Skeletal muscle tissue (tissue), 4 donors: ENCODE results near the gene DLGAP4. TPM values are rescaled to one million over a fixed set of nuclear protein-coding genes. Genes with fewer than 3 reads are reported as not detected.

Experiments used
- H3K27ac ChIP-seq: one replicate; pipeline ENCODE4 v1.7.0; 2013; ENCODE audit warnings: mild to moderate bottlenecking, low read depth, low read length, inconsistent platforms
- H3K27me3 ChIP-seq, 3 donors: one replicate each; pipeline ENCODE4 v1.7.0; 2013; ENCODE audit warnings: low read length in 3 of 3; ENCODE audit not compliant: control insufficient read depth in 3 of 3, insufficient read depth in 3 of 3
- H3K36me3 ChIP-seq, 3 donors: one replicate each; pipeline ENCODE4 v1.7.0; 2013; ENCODE audit warnings: low read length in 3 of 3; ENCODE audit not compliant: control insufficient read depth in 3 of 3, insufficient read depth in 3 of 3
- H3K4me1 ChIP-seq, 3 donors: one replicate each; pipeline ENCODE4 v1.7.0; 2013; ENCODE audit warnings: low read length in 3 of 3, mild to moderate bottlenecking in 3 of 3; ENCODE audit not compliant: control insufficient read depth in 3 of 3, insufficient read depth in 3 of 3
- H3K4me3 ChIP-seq, 3 donors: one replicate each; pipeline ENCODE4 v1.7.0; 2013; ENCODE audit warnings: low read length in 3 of 3
- H3K9ac ChIP-seq, 3 donors: one replicate each; pipeline ENCODE4 v1.7.0; 2013; ENCODE audit warnings: low read length in 3 of 3, mild to moderate bottlenecking in 3 of 3, moderate library complexity in 2 of 3, low read depth in 1 of 3
- H3K9me3 ChIP-seq, 3 donors: one replicate each; pipeline ENCODE4 v1.7.0; 2013; ENCODE audit warnings: low read length in 3 of 3; ENCODE audit not compliant: control insufficient read depth in 3 of 3
- total RNA-seq: library from RNA; depleted of rRNA; stranded (reverse); fragments of >200 nt; gene quantifications from one replicate; pipeline ENCODE4 v1.2.3, GENCODE V29; 2014
- donor health status: Osteomylitis.

Gene DLGAP4
- total RNA-seq, 1 donor from 2014 or later = 6.8 TPM

- Histone ChIP-seq H3K9ac (no peak overlapping the region), H3K36me3 (no peaks in the 10 kb centered on the region), H3K4me3 (no peak overlapping the region), H3K4me1 (no peaks in the 10 kb centered on the region), H3K27ac (no peak overlapping the region), H3K9me3 (no peaks in the 10 kb centered on the region), H3K27me3 (peaks cover 2 to 22% (median 18%) of the 10 kb centered on the region in 3 donors)
Observed at GRCh38 chr20:36353740-36354139, 47.6 kb downstream of the DLGAP4 start.

GRCh38 chr20:36355469-36356171 is 49.5 kb downstream of the DLGAP4 start:
- H3K9ac ChIP-seq = no peak overlapping the region
- no peaks in the 10 kb centered on the region for H3K4me1 ChIP-seq
- no peak overlapping the region for H3K27ac ChIP-seq
- no peaks in the 10 kb centered on the region for H3K36me3 ChIP-seq
- H3K9me3 ChIP-seq = no peaks in the 10 kb centered on the region
- H3K4me3 ChIP-seq = no peak overlapping the region
- peaks cover 5 to 31% (median 23%) of the 10 kb centered on the region in 3 donors for H3K27me3 ChIP-seq

- Histone ChIP-seq H3K4me3 (no peak overlapping the region), H3K27ac (no peak overlapping the region), H3K27me3 (peaks cover 5 to 31% (median 18%) of the 10 kb centered on the region in 3 donors), H3K36me3 (no peaks in the 10 kb centered on the region), H3K9me3 (no peaks in the 10 kb centered on the region), H3K9ac (no peak overlapping the region), H3K4me1 (no peaks in the 10 kb centered on the region)
Observed at GRCh38 chr20:36359668-36360406, 53.7 kb downstream of the DLGAP4 start.

GRCh38 chr20:36360429-36360828 is 54.3 kb downstream of the DLGAP4 start:
- Histone ChIP-seq H3K4me1 (no peaks in the 10 kb centered on the region), H3K9ac (no peak overlapping the region), H3K27me3 (peaks cover 5 to 29% (median 21%) of the 10 kb centered on the region in 3 donors)

GRCh38 chr20:36361406-36361805 is 55.3 kb downstream of the DLGAP4 start:
- no peak overlapping the region for H3K9ac ChIP-seq
- H3K36me3 ChIP-seq = no peaks in the 10 kb centered on the region

More at GRCh38 chr20:36360429-36360828, 54.3 kb downstream of the DLGAP4 start:
- no peaks in the 10 kb centered on the region for H3K36me3 ChIP-seq
- no peak overlapping the region for H3K4me3 ChIP-seq
- H3K9me3 ChIP-seq = no peaks in the 10 kb centered on the region
- no peak overlapping the region for H3K27ac ChIP-seq

GRCh38 chr20:36362261-36362660 is 56.1 kb downstream of the DLGAP4 start:
- Histone ChIP-seq H3K9me3 (no peaks in the 10 kb centered on the region), H3K27ac (no peak overlapping the region), H3K27me3 (peaks cover 3 to 20% (median 19%) of the 10 kb centered on the region in 3 donors), H3K4me1 (no peaks in the 10 kb centered on the region), H3K36me3 (no peaks in the 10 kb centered on the region), H3K9ac (no peak overlapping the region), H3K4me3 (no peak overlapping the region)

More at GRCh38 chr20:36361406-36361805, 55.3 kb downstream of the DLGAP4 start:
- peaks cover 3 to 23% (median 21%) of the 10 kb centered on the region in 3 donors for H3K27me3 ChIP-seq
- no peaks in the 10 kb centered on the region for H3K4me1 ChIP-seq
- no peak overlapping the region for H3K4me3 ChIP-seq
- no peak overlapping the region for H3K27ac ChIP-seq
- H3K9me3 ChIP-seq = no peaks in the 10 kb centered on the region

- no peak overlapping the region for H3K27ac ChIP-seq
- H3K36me3 ChIP-seq = no peaks in the 10 kb centered on the region
- no peaks in the 10 kb centered on the region for H3K4me1 ChIP-seq
- peaks cover 3 to 23% (median 23%) of the 10 kb centered on the region in 3 donors for H3K27me3 ChIP-seq
- H3K9ac ChIP-seq = no peak overlapping the region
- H3K4me3 ChIP-seq = no peak overlapping the region
- H3K9me3 ChIP-seq = no peaks in the 10 kb centered on the region
Observed at GRCh38 chr20:36362978-36363713, 57.0 kb downstream of the DLGAP4 start.

GRCh38 chr20:36364506-36364905 is 58.4 kb downstream of the DLGAP4 start:
- peaks cover 1 to 28% (median 23%) of the 10 kb centered on the region in 3 donors for H3K27me3 ChIP-seq
- H3K36me3 ChIP-seq = no peaks in the 10 kb centered on the region
- no peaks in the 10 kb centered on the region for H3K9me3 ChIP-seq
- no peaks in the 10 kb centered on the region for H3K4me1 ChIP-seq
- H3K9ac ChIP-seq = no peak overlapping the region
- H3K27ac ChIP-seq = no peak overlapping the region
- H3K4me3 ChIP-seq = no peak overlapping the region

GRCh38 chr20:36366623-36367369 is 60.7 kb downstream of the DLGAP4 start:
- H3K27me3 ChIP-seq = peaks cover 2 to 23% (median 20%) of the 10 kb centered on the region in 3 donors

More at GRCh38 chr20:36366623-36367369, 60.7 kb downstream of the DLGAP4 start:
- no peaks in the 10 kb centered on the region for H3K9me3 ChIP-seq
- no peaks in the 10 kb centered on the region for H3K4me1 ChIP-seq
- no peaks in the 10 kb centered on the region for H3K36me3 ChIP-seq
- H3K9ac ChIP-seq = no peak overlapping the region
- no peak overlapping the region for H3K4me3 ChIP-seq
- H3K27ac ChIP-seq = no peak overlapping the region
